Upper lobe of left lung (tissue), 4 donors: ENCODE data around the gene AAMP.

ENCODE experiments used
- POLR2A ChIP-seq, 4 donors: fragments of 450-650 bp; IDR thresholded peaks; one replicate each; pipeline ENCODE4 v1.5.1; 2016 to 2017; ENCODE audit warnings: antibody characterized with exemption in 4 of 4, mild to moderate bottlenecking in 2 of 4
- TF ChIP-seq, protein P1 (sequence below), 6 experiments: fragments of 450-650 bp in 4 of 6; fragments of 200-600 bp in 2 of 6; sonication (generic) in 2 of 6; IDR thresholded peaks; one replicate each; pipeline ENCODE4 v1.5.1; 2016 to 2019; ENCODE audit warnings: antibody characterized with exemption in 6 of 6

DNA sequence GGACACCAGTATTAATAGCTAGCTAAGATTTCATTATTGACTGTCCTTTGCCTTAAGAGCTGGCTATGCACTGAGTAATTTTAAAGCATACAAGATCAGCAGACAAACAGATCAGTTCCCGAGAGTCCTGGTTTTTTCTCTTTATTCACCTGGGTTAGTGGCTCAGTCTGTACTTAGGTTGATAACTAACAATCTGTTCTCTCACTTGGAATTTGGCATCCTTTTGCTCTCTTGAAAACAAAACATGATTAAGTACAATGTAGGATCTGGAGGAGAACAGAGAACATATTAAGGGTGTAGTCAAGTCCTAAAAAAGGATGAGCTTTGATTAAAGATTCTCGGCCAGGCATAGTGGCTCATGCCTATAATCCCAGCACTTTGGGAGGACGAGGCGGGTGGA, 36.4 kb downstream of the AAMP start:
- TF ChIP-seq, protein P1, sequence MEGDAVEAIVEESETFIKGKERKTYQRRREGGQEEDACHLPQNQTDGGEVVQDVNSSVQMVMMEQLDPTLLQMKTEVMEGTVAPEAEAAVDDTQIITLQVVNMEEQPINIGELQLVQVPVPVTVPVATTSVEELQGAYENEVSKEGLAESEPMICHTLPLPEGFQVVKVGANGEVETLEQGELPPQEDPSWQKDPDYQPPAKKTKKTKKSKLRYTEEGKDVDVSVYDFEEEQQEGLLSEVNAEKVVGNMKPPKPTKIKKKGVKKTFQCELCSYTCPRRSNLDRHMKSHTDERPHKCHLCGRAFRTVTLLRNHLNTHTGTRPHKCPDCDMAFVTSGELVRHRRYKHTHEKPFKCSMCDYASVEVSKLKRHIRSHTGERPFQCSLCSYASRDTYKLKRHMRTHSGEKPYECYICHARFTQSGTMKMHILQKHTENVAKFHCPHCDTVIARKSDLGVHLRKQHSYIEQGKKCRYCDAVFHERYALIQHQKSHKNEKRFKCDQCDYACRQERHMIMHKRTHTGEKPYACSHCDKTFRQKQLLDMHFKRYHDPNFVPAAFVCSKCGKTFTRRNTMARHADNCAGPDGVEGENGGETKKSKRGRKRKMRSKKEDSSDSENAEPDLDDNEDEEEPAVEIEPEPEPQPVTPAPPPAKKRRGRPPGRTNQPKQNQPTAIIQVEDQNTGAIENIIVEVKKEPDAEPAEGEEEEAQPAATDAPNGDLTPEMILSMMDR (IDR thresholded peaks at IDR 0.05) = no peak
- no peak for TF ChIP-seq POLR2A (IDR thresholded peaks at IDR 0.05)
